ENCODE data around the gene TCEANC2. TPM values are rescaled to one million over a fixed set of nuclear protein-coding genes. Genes with fewer than 3 reads are reported as not detected.
A peak's percentile ranks its signal among the peaks of the same experiment; 100 is the strongest.

TCEANC2 gene
- total and polyA plus RNA-seq, 4 donors, result 0.89 to 2.1 (median 1.7) TPM

- H3K4me3 ChIP-seq (ENCODE audit: low read depth in 1 of 3, low read length in 3 of 3), result no peak overlapping the region
- no peaks in the 10 kb centered on the region for H3K36me3 ChIP-seq (ENCODE audit: control insufficient read depth in 4 of 4, insufficient read depth in 3 of 4, low read depth in 1 of 4, low read length in 3 of 4)
- no peaks in the 10 kb centered on the region for H3K9me3 ChIP-seq (ENCODE audit: control insufficient read depth in 4 of 4, low read length in 3 of 4)
- no peaks in the 10 kb centered on the region for H3K27me3 ChIP-seq (ENCODE audit: control insufficient read depth in 4 of 4, insufficient read depth in 4 of 4, low read length in 3 of 4)
- TF ChIP-seq EGR1 (IDR thresholded peaks at IDR 0.05; ENCODE audit: low read depth in 2 of 2) (no peak), YY1 (IDR thresholded peaks at IDR 0.05) (no peak), ATF3 (IDR thresholded peaks at IDR 0.05) (no peak), MAX (IDR thresholded peaks at IDR 0.05) (no peak), RXRA (IDR thresholded peaks at IDR 0.05) (no peak), HNF4A (conservative IDR thresholded peaks at IDR 0.05) (no peak), FOXA2 (IDR thresholded peaks at IDR 0.05) (no peak), RAD21 (IDR thresholded peaks at IDR 0.05) (no peak)
- no peak overlapping the region for H3K27ac ChIP-seq (ENCODE audit: low read depth in 1 of 2, low read length in 2 of 2)
- DNase-seq (ENCODE audit: low spot score), result no peak
- H3K4me1 ChIP-seq (ENCODE audit: control insufficient read depth in 4 of 4, insufficient read depth in 4 of 4, low read length in 3 of 4), result peaks cover 3 to 11% (median 5%) of the 10 kb centered on the region in 4 donors
- 87% methylated on average over 7 of the region's 7 CpGs for WGBS
- no peak overlapping the region for H3K9ac ChIP-seq (ENCODE audit: low read depth in 1 of 2, low read length in 2 of 2)
Observed at GRCh38 chr1:54124906-54125305, 71.5 kb downstream of the TCEANC2 start.

GRCh38 chr1:54125386-54126070 is 72.1 kb downstream of the TCEANC2 start:
- Histone ChIP-seq H3K4me3 (ENCODE audit: low read depth in 1 of 3, low read length in 3 of 3) (no peak overlapping the region), H3K27ac (ENCODE audit: low read depth in 1 of 2, low read length in 2 of 2) (peak overlapping the region in 1 of 2 donors; percentile 31), H3K4me1 (ENCODE audit: control insufficient read depth in 4 of 4, insufficient read depth in 4 of 4, low read length in 3 of 4) (peaks cover 3 to 11% (median 5%) of the 10 kb centered on the region in 4 donors), H3K9ac (ENCODE audit: low read depth in 1 of 2, low read length in 2 of 2) (no peak overlapping the region), H3K9me3 (ENCODE audit: control insufficient read depth in 4 of 4, low read length in 3 of 4) (no peaks in the 10 kb centered on the region), H3K36me3 (ENCODE audit: control insufficient read depth in 4 of 4, insufficient read depth in 3 of 4, low read depth in 1 of 4, low read length in 3 of 4) (no peaks in the 10 kb centered on the region), H3K27me3 (ENCODE audit: control insufficient read depth in 4 of 4, insufficient read depth in 4 of 4, low read length in 3 of 4) (no peaks in the 10 kb centered on the region)
- WGBS, result 90% methylated on average over 8 of the region's 8 CpGs
- TF ChIP-seq ATF3 (IDR thresholded peaks at IDR 0.05) (no peak), JUND (IDR thresholded peaks at IDR 0.05) (no peak), EGR1 (IDR thresholded peaks at IDR 0.05; ENCODE audit: low read depth in 2 of 2) (no peak), TAF1 (conservative IDR thresholded peaks at IDR 0.05) (no peak), REST (IDR thresholded peaks at IDR 0.05) (no peak), HNF4A (conservative IDR thresholded peaks at IDR 0.05) (peak; percentile 16 to 22), YY1 (IDR thresholded peaks at IDR 0.05) (no peak), RAD21 (IDR thresholded peaks at IDR 0.05) (peak; percentile 84 to 87), NR2F2 (IDR thresholded peaks at IDR 0.05) (no peak), GABPA (IDR thresholded peaks at IDR 0.05 in 1 of 2, conservative IDR thresholded peaks at IDR 0.05 in 1 of 2) (no peak), RXRA (IDR thresholded peaks at IDR 0.05) (peak; percentile 30 to 61), ZBTB33 (IDR thresholded peaks at IDR 0.05) (no peak), MAX (IDR thresholded peaks at IDR 0.05) (no peak), FOXA1 (IDR thresholded peaks at IDR 0.05) (peak; percentile 89), FOXA2 (IDR thresholded peaks at IDR 0.05) (peak; percentile 93), CTCF (IDR thresholded peaks at IDR 0.05; ENCODE audit: low read depth, low read length, missing input control) (peak; percentile 47), HNF4G (IDR thresholded peaks at IDR 0.05) (no peak), SP1 (IDR thresholded peaks at IDR 0.05) (no peak)
- DNase-seq (ENCODE audit: low spot score), result no peak
